Activated naive CD8-positive, alpha-beta T cell treated with anti-CD3 and anti-CD28 coated beads, Interleukin-2, amount 10 ng/mL, durations not matched to agents 7 days and 5 days (primary cell): ENCODE results near the gene AKAP6. TPM values are rescaled to one million over a fixed set of nuclear protein-coding genes. Genes with fewer than 3 reads are reported as not detected.

Experiments used
- ATAC-seq: fragments of 150-1000 bp; cut with Tn5 transposase; one replicate; pipeline ENCODE4 v1.10.0; 2021; ENCODE audit warnings: low read depth, moderate library complexity
- POLR2A ChIA-PET: fragments of 350-600 bp; sonication (Branson Sonifier 250); formaldehyde crosslinking; loops from one replicate; lab custom pipeline; 2021; ENCODE audit warnings: antibody characterized with exemption; lab: Charles Lee
- DNase-seq: peaks from one replicate; pipeline ENCODE4 v3.0.0; 2021
- H3K27ac Mint-ChIP-seq: one replicate; pipeline ENCODE4 v1.8.0; 2022; ENCODE audit warnings: mild to moderate bottlenecking, mixed read lengths
- H3K27me3 Mint-ChIP-seq: one replicate; pipeline ENCODE4 v1.8.0; 2022; ENCODE audit warnings: mild to moderate bottlenecking, moderate library complexity, mixed read lengths
- H3K36me3 Mint-ChIP-seq: one replicate; pipeline ENCODE4 v1.8.0; 2021; ENCODE audit warnings: mild to moderate bottlenecking, mixed read lengths
- H3K4me1 Mint-ChIP-seq: one replicate; pipeline ENCODE4 v1.8.0; 2021; ENCODE audit warnings: mixed read lengths
- H3K4me3 Mint-ChIP-seq: one replicate; pipeline ENCODE4 v1.8.0; 2022; ENCODE audit warnings: mild to moderate bottlenecking, moderate library complexity, mixed read lengths
- H3K9me3 Mint-ChIP-seq: one replicate; pipeline ENCODE4 v1.8.0; 2021; ENCODE audit warnings: mixed read lengths
- total RNA-seq, 2 experiments: library from RNA; stranded (reverse); gene quantifications; one replicate each; pipeline ENCODE4 v1.2.3, GENCODE V29; 2021

The AKAP6 gene
- total RNA-seq, 2 experiments from 2014 or later, result 1.00 to 1.8 TPM

- Mint-ChIP-seq H3K36me3 (no peaks in the 10 kb centered on the region), H3K27me3 (peaks cover 2% of the 10 kb centered on the region), H3K4me3 (no peak overlapping the region), H3K9me3 (no peaks in the 10 kb centered on the region), H3K4me1 (no peaks in the 10 kb centered on the region), H3K27ac (no peak overlapping the region)
- no peak for ATAC-seq
- POLR2A ChIA-PET, result no interaction called here
- no peak for DNase-seq
Observed at GRCh38 chr14:32412532-32412931, 83.4 kb downstream of the AKAP6 start.

GRCh38 chr14:32413967-32414640, 85.0 kb downstream of the AKAP6 start:
- Mint-ChIP-seq H3K27ac (no peak overlapping the region), H3K4me3 (no peak overlapping the region), H3K9me3 (no peaks in the 10 kb centered on the region), H3K36me3 (no peaks in the 10 kb centered on the region), H3K4me1 (no peaks in the 10 kb centered on the region), H3K27me3 (peaks cover 7% of the 10 kb centered on the region)
- DNase-seq (no peak), ATAC-seq (no peak)
- POLR2A ChIA-PET, result no interaction called here

- Mint-ChIP-seq H3K4me1 (no peaks in the 10 kb centered on the region), H3K9me3 (no peaks in the 10 kb centered on the region), H3K27me3 (peaks cover 5% of the 10 kb centered on the region), H3K36me3 (no peaks in the 10 kb centered on the region), H3K27ac (no peak overlapping the region), H3K4me3 (no peak overlapping the region)
- POLR2A ChIA-PET, result no interaction called here
- no peak for DNase-seq
- ATAC-seq, result no peak
Observed at GRCh38 chr14:32414808-32415255, 85.7 kb downstream of the AKAP6 start.

GRCh38 chr14:32417956-32418552, 89.0 kb downstream of the AKAP6 start:
- no peaks in the 10 kb centered on the region for H3K36me3 Mint-ChIP-seq
- POLR2A ChIA-PET, result no interaction called here
- DNase-seq, result no peak
- H3K4me3 Mint-ChIP-seq, result no peak overlapping the region
- H3K27ac Mint-ChIP-seq, result no peak overlapping the region
- H3K4me1 Mint-ChIP-seq, result no peaks in the 10 kb centered on the region
- H3K9me3 Mint-ChIP-seq, result peaks cover 2% of the 10 kb centered on the region
- H3K27me3 Mint-ChIP-seq, result peaks cover 5% of the 10 kb centered on the region
- ATAC-seq, result no peak

- POLR2A ChIA-PET, result no interaction called here
Observed at GRCh38 chr14:32419429-32419828, 90.3 kb downstream of the AKAP6 start.

GRCh38 chr14:32421781-32422180, 92.7 kb downstream of the AKAP6 start:
- H3K27me3 Mint-ChIP-seq, result peaks cover 8% of the 10 kb centered on the region
- ATAC-seq (no peak), DNase-seq (no peak)
- H3K36me3 Mint-ChIP-seq, result no peaks in the 10 kb centered on the region
- H3K9me3 Mint-ChIP-seq, result peaks cover 2% of the 10 kb centered on the region
- H3K4me3 Mint-ChIP-seq, result no peak overlapping the region
- POLR2A ChIA-PET, result no interaction called here
- no peak overlapping the region for H3K27ac Mint-ChIP-seq
- no peaks in the 10 kb centered on the region for H3K4me1 Mint-ChIP-seq

More at GRCh38 chr14:32419429-32419828, 90.3 kb downstream of the AKAP6 start:
- Mint-ChIP-seq H3K9me3 (peaks cover 2% of the 10 kb centered on the region), H3K4me1 (no peaks in the 10 kb centered on the region), H3K36me3 (no peaks in the 10 kb centered on the region), H3K27me3 (peaks cover 5% of the 10 kb centered on the region), H3K27ac (no peak overlapping the region), H3K4me3 (no peak overlapping the region)
- ATAC-seq (no peak), DNase-seq (no peak)

GRCh38 chr14:32422440-32422839, 93.3 kb downstream of the AKAP6 start:
- Mint-ChIP-seq H3K27me3 (peaks cover 9% of the 10 kb centered on the region), H3K27ac (no peak overlapping the region), H3K4me3 (no peak overlapping the region), H3K9me3 (peaks cover 2% of the 10 kb centered on the region), H3K4me1 (no peaks in the 10 kb centered on the region), H3K36me3 (no peaks in the 10 kb centered on the region)
- DNase-seq (no peak), ATAC-seq (no peak)
- POLR2A ChIA-PET, result no interaction called here

GRCh38 chr14:32426028-32426427, 96.9 kb downstream of the AKAP6 start:
- Mint-ChIP-seq H3K36me3 (no peaks in the 10 kb centered on the region), H3K4me3 (no peak overlapping the region), H3K4me1 (no peaks in the 10 kb centered on the region), H3K27ac (no peak overlapping the region), H3K27me3 (peaks cover 4% of the 10 kb centered on the region), H3K9me3 (peaks cover 2% of the 10 kb centered on the region)
- ATAC-seq (no peak), DNase-seq (no peak)
- POLR2A ChIA-PET, result no interaction called here

GRCh38 chr14:32426586-32427388, 97.7 kb downstream of the AKAP6 start:
- no peaks in the 10 kb centered on the region for H3K4me1 Mint-ChIP-seq
- POLR2A ChIA-PET, result no interaction called here
- no peak for DNase-seq
- no peak for ATAC-seq
- H3K36me3 Mint-ChIP-seq, result no peaks in the 10 kb centered on the region
- peaks cover 4% of the 10 kb centered on the region for H3K27me3 Mint-ChIP-seq
- peaks cover 2% of the 10 kb centered on the region for H3K9me3 Mint-ChIP-seq
- H3K4me3 Mint-ChIP-seq, result no peak overlapping the region
- no peak overlapping the region for H3K27ac Mint-ChIP-seq

- POLR2A ChIA-PET, result no interaction called here
- DNase-seq, result no peak
- H3K27ac Mint-ChIP-seq, result no peak overlapping the region
Observed at GRCh38 chr14:32427726-32428528, 98.8 kb downstream of the AKAP6 start.

GRCh38 chr14:32428875-32429274, 99.8 kb downstream of the AKAP6 start:
- POLR2A ChIA-PET, result no interaction called here
- H3K27me3 Mint-ChIP-seq, result peaks cover 4% of the 10 kb centered on the region
- no peak overlapping the region for H3K4me3 Mint-ChIP-seq
- DNase-seq, result no peak
- no peaks in the 10 kb centered on the region for H3K36me3 Mint-ChIP-seq
- no peaks in the 10 kb centered on the region for H3K9me3 Mint-ChIP-seq
- H3K27ac Mint-ChIP-seq, result no peak overlapping the region
- no peak for ATAC-seq
- H3K4me1 Mint-ChIP-seq, result no peaks in the 10 kb centered on the region

More at GRCh38 chr14:32427726-32428528, 98.8 kb downstream of the AKAP6 start:
- H3K9me3 Mint-ChIP-seq, result no peaks in the 10 kb centered on the region
- no peak for ATAC-seq
- peaks cover 4% of the 10 kb centered on the region for H3K27me3 Mint-ChIP-seq
- no peaks in the 10 kb centered on the region for H3K4me1 Mint-ChIP-seq
- H3K4me3 Mint-ChIP-seq, result no peak overlapping the region
- no peaks in the 10 kb centered on the region for H3K36me3 Mint-ChIP-seq

- Mint-ChIP-seq H3K36me3 (no peaks in the 10 kb centered on the region), H3K4me3 (no peak overlapping the region), H3K27ac (no peak overlapping the region), H3K4me1 (no peaks in the 10 kb centered on the region), H3K27me3 (peaks cover 4% of the 10 kb centered on the region), H3K9me3 (no peaks in the 10 kb centered on the region)
- ATAC-seq (no peak), DNase-seq (no peak)
- POLR2A ChIA-PET, result no interaction called here
Observed at GRCh38 chr14:32430326-32430725, 101.2 kb downstream of the AKAP6 start.
